HEK293 (cell line): ENCODE results near the gene EBP.
A peak's percentile ranks its signal among the peaks of the same experiment; 100 is the strongest.

Experiments
- CTCF ChIA-PET: fragments of 350-600 bp; formaldehyde crosslinking; extraction: SDS; loops from one replicate; lab custom pipeline; 2021; ENCODE audit warnings: antibody characterized with exemption; lab: Yijun Ruan, JAX
- POLR2A ChIA-PET: fragments of 300-600 bp; formaldehyde crosslinking; extraction: SDS; loops from one replicate; lab custom pipeline; 2020; ENCODE audit warnings: antibody characterized with exemption, inconsistent platforms; lab: Yijun Ruan, JAX
- H3K27ac ChIP-seq: fragments of 200-500 bp; sonication (Bioruptor generic); 2 replicates; pipeline ENCODE4 v1.5.1; 2014; ENCODE audit warnings: low read depth, low read length, control low read depth, inconsistent platforms; ENCODE audit errors: extremely low read depth
- H3K36me3 ChIP-seq, 2 experiments: fragments of 200-500 bp in 1 of 2; sonication (Bioruptor generic) in 1 of 2; 1 replicate in 1 of 2; 2 replicates in 1 of 2; pipeline ENCODE4 v1.5.1; 2014 to 2017; ENCODE audit warnings: inconsistent platforms in 2 of 2, low read length in 2 of 2; ENCODE audit not compliant: control insufficient read depth in 2 of 2, insufficient read depth in 1 of 2
- H3K4me1 ChIP-seq: fragments of 200-500 bp; sonication (Bioruptor generic); 2 replicates; pipeline ENCODE4 v1.5.1; 2014; ENCODE audit warnings: mild to moderate bottlenecking, low read length, inconsistent platforms; ENCODE audit not compliant: control insufficient read depth, insufficient read depth
- H3K4me3 ChIP-seq: 2 replicates; pipeline ENCODE4 v1.5.1; 2011; ENCODE audit warnings: low read depth, mild to moderate bottlenecking, control low read depth, low read length, moderate library complexity
- H3K9me3 ChIP-seq: fragments of 200-500 bp; sonication (Bioruptor generic); 2 replicates; pipeline ENCODE4 v1.5.1; 2014; ENCODE audit warnings: low read depth, low read length, inconsistent platforms; ENCODE audit not compliant: control insufficient read depth, insufficient read depth
- EGR2 ChIP-seq: fragments of 450-650 bp; formaldehyde crosslinking; IDR thresholded peaks from 2 replicates; pipeline ENCODE4 v1.5.1; 2016; ENCODE audit warnings: low read depth, missing biosample characterization, missing genetic modification characterization
- GLIS1 ChIP-seq: fragments of 450-650 bp; formaldehyde crosslinking; IDR thresholded peaks from 2 replicates; pipeline ENCODE4 v1.5.1; 2016; ENCODE audit warnings: missing biosample characterization, missing genetic modification characterization
- IKZF3 ChIP-seq: fragments of 450-650 bp; IDR thresholded peaks from 2 replicates; pipeline ENCODE4 v1.5.0; 2018; ENCODE audit warnings: missing biosample characterization, mild to moderate bottlenecking, missing genetic modification characterization, moderate library complexity
- KLF16 ChIP-seq: fragments of 450-650 bp; formaldehyde crosslinking; IDR thresholded peaks from 2 replicates; pipeline ENCODE4 v1.5.1; 2017; ENCODE audit warnings: missing biosample characterization, missing genetic modification characterization
- KLF7 ChIP-seq: fragments of 450-650 bp; formaldehyde crosslinking; IDR thresholded peaks from 2 replicates; pipeline ENCODE4 v1.5.1; 2016; ENCODE audit warnings: missing biosample characterization, missing genetic modification characterization, borderline replicate concordance
- MYNN ChIP-seq: fragments of 450-650 bp; formaldehyde crosslinking; IDR thresholded peaks from 2 replicates; pipeline ENCODE4 v1.5.1; 2016; ENCODE audit warnings: missing biosample characterization, missing genetic modification characterization, borderline replicate concordance
- TRIM28 ChIP-seq: IDR thresholded peaks from 2 replicates; pipeline ENCODE4 v1.6.1; 2011; ENCODE audit warnings: low read length, control low read depth, borderline replicate concordance
- ZBTB17 ChIP-seq: fragments of 450-650 bp; formaldehyde crosslinking; IDR thresholded peaks from 2 replicates; pipeline ENCODE4 v1.5.1; 2016; ENCODE audit warnings: missing biosample characterization, missing genetic modification characterization
- ZFHX2 ChIP-seq: fragments of 450-650 bp; formaldehyde crosslinking; conservative IDR thresholded peaks from 2 replicates; pipeline ENCODE4 v1.5.1; 2016; ENCODE audit warnings: missing biosample characterization, missing genetic modification characterization
- ZNF10 ChIP-seq: fragments of 450-650 bp; formaldehyde crosslinking; IDR thresholded peaks from 2 replicates; pipeline ENCODE4 v1.5.1; 2017; ENCODE audit warnings: missing biosample characterization, missing genetic modification characterization
- ZNF133 ChIP-seq: fragments of 450-650 bp; formaldehyde crosslinking; IDR thresholded peaks from 2 replicates; pipeline ENCODE4 v1.5.1; 2016; ENCODE audit warnings: missing biosample characterization, missing genetic modification characterization
- ZNF140 ChIP-seq: fragments of 450-650 bp; formaldehyde crosslinking; IDR thresholded peaks from 2 replicates; pipeline ENCODE4 v1.5.1; 2016; ENCODE audit warnings: missing biosample characterization, missing genetic modification characterization
- ZNF169 ChIP-seq: fragments of 450-650 bp; formaldehyde crosslinking; IDR thresholded peaks from 2 replicates; pipeline ENCODE4 v1.5.1; 2016; ENCODE audit warnings: missing biosample characterization, missing genetic modification characterization
- ZNF184 ChIP-seq: fragments of 450-650 bp; IDR thresholded peaks from 2 replicates; pipeline ENCODE4 v1.5.1; 2018; ENCODE audit warnings: missing biosample characterization, mild to moderate bottlenecking, missing genetic modification characterization
- ZNF202 ChIP-seq: fragments of 450-650 bp; formaldehyde crosslinking; IDR thresholded peaks from 2 replicates; pipeline ENCODE4 v1.5.1; 2016; ENCODE audit warnings: missing biosample characterization, missing genetic modification characterization, borderline replicate concordance
- ZNF292 ChIP-seq: fragments of 450-650 bp; formaldehyde crosslinking; IDR thresholded peaks from 2 replicates; pipeline ENCODE4 v1.5.1; 2016; ENCODE audit warnings: low read depth, missing biosample characterization, missing genetic modification characterization, borderline replicate concordance
- ZNF341 ChIP-seq: fragments of 450-650 bp; formaldehyde crosslinking; IDR thresholded peaks from 2 replicates; pipeline ENCODE4; 2016; ENCODE audit warnings: low read depth, missing biosample characterization, missing genetic modification characterization
- ZNF426 ChIP-seq: fragments of 450-650 bp; formaldehyde crosslinking; IDR thresholded peaks from 2 replicates; pipeline ENCODE4 v1.5.1; 2017; ENCODE audit warnings: missing biosample characterization, missing genetic modification characterization, mild to moderate bottlenecking, inconsistent platforms, moderate library complexity
- ZNF530 ChIP-seq: fragments of 450-650 bp; formaldehyde crosslinking; IDR thresholded peaks from 2 replicates; pipeline ENCODE4 v1.5.1; 2016; ENCODE audit warnings: low read depth, missing biosample characterization, missing genetic modification characterization
- ZNF610 ChIP-seq: fragments of 450-650 bp; formaldehyde crosslinking; IDR thresholded peaks from 2 replicates; pipeline ENCODE4 v1.5.1; 2016; ENCODE audit warnings: missing biosample characterization, missing genetic modification characterization, borderline replicate concordance
- ZNF670 ChIP-seq: fragments of 450-650 bp; formaldehyde crosslinking; IDR thresholded peaks from 2 replicates; pipeline ENCODE4 v1.5.1; 2016; ENCODE audit warnings: missing biosample characterization, missing genetic modification characterization, low read depth
- ZNF747 ChIP-seq: fragments of 450-650 bp; formaldehyde crosslinking; IDR thresholded peaks from 2 replicates; pipeline ENCODE4 v1.5.1; 2016; ENCODE audit warnings: missing biosample characterization, missing genetic modification characterization
- ZNF768 ChIP-seq: fragments of 450-650 bp; formaldehyde crosslinking; IDR thresholded peaks from 2 replicates; pipeline ENCODE4 v1.5.1; 2018; ENCODE audit warnings: missing biosample characterization, mild to moderate bottlenecking, missing genetic modification characterization
- ZSCAN30 ChIP-seq: fragments of 450-650 bp; IDR thresholded peaks from 2 replicates; pipeline ENCODE4 v1.5.1; 2018; ENCODE audit warnings: missing biosample characterization, mild to moderate bottlenecking, missing genetic modification characterization, moderate library complexity
- TF ChIP-seq, protein P1 (sequence below): fragments of 450-650 bp; formaldehyde crosslinking; IDR thresholded peaks from 2 replicates; pipeline ENCODE4 v1.5.1; 2016; ENCODE audit warnings: missing biosample characterization, missing genetic modification characterization
- TF ChIP-seq, protein P2 (sequence below): fragments of 450-650 bp; formaldehyde crosslinking; IDR thresholded peaks from 2 replicates; pipeline ENCODE4 v1.5.1; 2017; ENCODE audit warnings: missing biosample characterization, missing genetic modification characterization
- TF ChIP-seq, protein P3 (sequence below): fragments of 450-650 bp; formaldehyde crosslinking; IDR thresholded peaks from 2 replicates; pipeline ENCODE4 v1.5.1; 2016; ENCODE audit warnings: missing biosample characterization, missing genetic modification characterization
- TF ChIP-seq, protein P4 (sequence below): fragments of 450-650 bp; formaldehyde crosslinking; IDR thresholded peaks from 2 replicates; pipeline ENCODE4 v1.5.1; 2016; ENCODE audit warnings: missing biosample characterization, missing genetic modification characterization

EBP gene

DNA sequence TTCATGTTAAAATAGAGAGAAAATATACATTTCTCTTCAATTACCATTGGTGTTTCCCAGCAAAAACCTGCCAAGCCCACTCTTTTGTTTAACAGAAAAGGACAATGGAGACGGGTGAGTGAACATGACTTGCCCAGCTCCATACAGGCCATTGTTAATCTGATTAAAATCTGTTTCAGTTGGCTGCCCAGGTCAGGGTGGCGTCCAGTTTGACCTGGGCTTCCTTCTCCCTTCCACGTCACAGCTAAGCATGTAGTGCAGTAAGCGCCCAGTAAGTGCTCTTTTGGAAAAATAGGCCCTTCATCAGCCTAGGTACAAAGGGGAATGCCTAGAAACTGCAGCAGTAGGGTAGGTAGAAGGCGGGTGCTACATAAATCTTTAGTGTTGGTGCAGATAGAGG is 14.4 kb upstream of the EBP start:
- H3K4me3 ChIP-seq = no peak overlapping the region
- no peak overlapping the region for H3K27ac ChIP-seq
- no peak for TF ChIP-seq ZNF133 (tag by site-specific recombination)
- TF ChIP-seq ZBTB17 (tag by site-specific recombination) = no peak
- TF ChIP-seq ZFHX2 (tag by site-specific recombination) = no peak
- no peak for TF ChIP-seq ZNF184 (tag by site-specific recombination)
- TF ChIP-seq ZNF670 (tag by site-specific recombination) = no peak
- TF ChIP-seq IKZF3 (tag by site-specific recombination) = no peak
- TF ChIP-seq MYNN = no peak
- TF ChIP-seq KLF7 = no peak
- TF ChIP-seq TRIM28 = no peak
- TF ChIP-seq ZNF768 (tag by site-specific recombination) = no peak
- H3K4me1 ChIP-seq = no peaks in the 10 kb centered on the region
- ChIA-PET CTCF (interaction anchor here (0.7 kb wide), 1 partner anchor 13 kb away, joined by 3 read pairs; no protein-coding TSS in a partner anchor), POLR2A (no interaction called here)
- peaks cover 0 to 4% of the 10 kb centered on the region in 2 experiments; a peak in 1 of 3 replicates for H3K36me3 ChIP-seq
- H3K9me3 ChIP-seq = no peaks in the 10 kb centered on the region

DNA sequence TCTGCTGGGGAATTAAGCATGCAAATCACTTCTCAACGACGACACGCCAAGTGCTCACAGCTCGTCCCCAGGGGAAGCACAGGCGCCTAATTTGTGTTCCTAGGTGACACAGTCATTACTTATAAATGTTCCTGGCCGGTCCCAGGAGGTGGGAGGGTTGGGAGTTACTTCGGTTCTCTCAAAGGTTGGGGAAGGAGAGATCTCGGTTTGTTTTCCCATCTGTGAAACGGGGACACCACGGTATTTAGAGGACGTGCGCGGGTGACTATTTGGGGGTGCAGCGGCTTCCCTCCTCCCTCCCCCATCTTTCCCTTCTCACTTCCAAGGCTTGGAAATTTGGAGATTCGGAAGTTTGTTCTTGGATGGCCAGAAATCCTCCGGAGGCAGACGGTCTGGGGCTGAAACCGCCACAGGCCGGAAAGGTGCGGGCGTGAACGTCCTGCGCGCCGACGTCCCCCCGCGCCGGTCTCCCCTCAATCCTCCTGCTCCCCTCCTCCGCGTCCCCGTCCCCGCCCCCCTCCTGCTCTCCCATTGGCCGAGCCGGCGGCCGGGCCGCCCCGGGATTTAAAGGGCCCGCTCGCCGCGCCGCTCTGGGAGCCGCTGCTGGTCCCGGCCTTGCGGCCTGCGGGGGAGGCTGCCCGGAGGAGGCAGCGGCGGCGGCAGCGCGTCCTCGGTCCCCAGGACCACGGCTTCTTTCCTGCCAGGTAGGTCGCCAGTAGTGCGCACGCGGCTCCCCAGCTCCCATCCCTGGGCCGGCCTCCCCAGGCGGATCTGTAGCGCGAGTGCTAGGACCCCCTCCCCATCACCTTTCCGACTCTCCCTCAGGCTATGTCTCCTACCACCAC is 13.0 kb upstream of the EBP start, which contains the start of gene PORCN:
TSS of gene PORCN (plus strand) at position 593 of the 845 bp plus-strand sequence. CDS start 829 bp downstream, outside the sequence.
- Histone ChIP-seq H3K4me3 (peak within 1 kb of the TSS; percentile 65), H3K27ac (no peak within 1 kb of the TSS; the same call in 1 of the 2 replicates), H3K36me3 (peaks cover 0 to 11% of the 10 kb centered on the region in 2 experiments; a peak in 1 of 3 replicates), H3K9me3 (no peaks in the 10 kb centered on the region), H3K4me1 (no peaks in the 10 kb centered on the region)
- ChIA-PET CTCF (no interaction called here), POLR2A (no interaction called here)
- TF ChIP-seq ZNF530 (no peak), ZNF747 (tag by site-specific recombination) (no peak), EGR2 (tag by site-specific recombination) (peak; percentile 25), ZNF610 (no peak), TRIM28 (no peak), IKZF3 (tag by site-specific recombination) (peak; percentile 80), ZNF169 (tag by site-specific recombination) (no peak), ZNF341 (peak; percentile 85), ZNF202 (tag by site-specific recombination) (no peak), ZNF10 (tag by site-specific recombination) (no peak), KLF16 (tag by site-specific recombination) (no peak), ZNF140 (tag by site-specific recombination) (no peak), ZNF292 (no peak), ZSCAN30 (tag by site-specific recombination) (no peak), ZNF426 (tag by site-specific recombination) (no peak), GLIS1 (tag by site-specific recombination) (0 out of 2 replicates have a peak, but pooled peaks have one; percentile 18)
- TF ChIP-seq, protein P1, sequence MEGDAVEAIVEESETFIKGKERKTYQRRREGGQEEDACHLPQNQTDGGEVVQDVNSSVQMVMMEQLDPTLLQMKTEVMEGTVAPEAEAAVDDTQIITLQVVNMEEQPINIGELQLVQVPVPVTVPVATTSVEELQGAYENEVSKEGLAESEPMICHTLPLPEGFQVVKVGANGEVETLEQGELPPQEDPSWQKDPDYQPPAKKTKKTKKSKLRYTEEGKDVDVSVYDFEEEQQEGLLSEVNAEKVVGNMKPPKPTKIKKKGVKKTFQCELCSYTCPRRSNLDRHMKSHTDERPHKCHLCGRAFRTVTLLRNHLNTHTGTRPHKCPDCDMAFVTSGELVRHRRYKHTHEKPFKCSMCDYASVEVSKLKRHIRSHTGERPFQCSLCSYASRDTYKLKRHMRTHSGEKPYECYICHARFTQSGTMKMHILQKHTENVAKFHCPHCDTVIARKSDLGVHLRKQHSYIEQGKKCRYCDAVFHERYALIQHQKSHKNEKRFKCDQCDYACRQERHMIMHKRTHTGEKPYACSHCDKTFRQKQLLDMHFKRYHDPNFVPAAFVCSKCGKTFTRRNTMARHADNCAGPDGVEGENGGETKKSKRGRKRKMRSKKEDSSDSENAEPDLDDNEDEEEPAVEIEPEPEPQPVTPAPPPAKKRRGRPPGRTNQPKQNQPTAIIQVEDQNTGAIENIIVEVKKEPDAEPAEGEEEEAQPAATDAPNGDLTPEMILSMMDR (tag by site-specific recombination) = no peak
- TF ChIP-seq, protein P2, sequence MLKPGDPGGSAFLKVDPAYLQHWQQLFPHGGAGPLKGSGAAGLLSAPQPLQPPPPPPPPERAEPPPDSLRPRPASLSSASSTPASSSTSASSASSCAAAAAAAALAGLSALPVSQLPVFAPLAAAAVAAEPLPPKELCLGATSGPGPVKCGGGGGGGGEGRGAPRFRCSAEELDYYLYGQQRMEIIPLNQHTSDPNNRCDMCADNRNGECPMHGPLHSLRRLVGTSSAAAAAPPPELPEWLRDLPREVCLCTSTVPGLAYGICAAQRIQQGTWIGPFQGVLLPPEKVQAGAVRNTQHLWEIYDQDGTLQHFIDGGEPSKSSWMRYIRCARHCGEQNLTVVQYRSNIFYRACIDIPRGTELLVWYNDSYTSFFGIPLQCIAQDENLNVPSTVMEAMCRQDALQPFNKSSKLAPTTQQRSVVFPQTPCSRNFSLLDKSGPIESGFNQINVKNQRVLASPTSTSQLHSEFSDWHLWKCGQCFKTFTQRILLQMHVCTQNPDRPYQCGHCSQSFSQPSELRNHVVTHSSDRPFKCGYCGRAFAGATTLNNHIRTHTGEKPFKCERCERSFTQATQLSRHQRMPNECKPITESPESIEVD (tag by site-specific recombination) = no peak
- TF ChIP-seq, protein P3, sequence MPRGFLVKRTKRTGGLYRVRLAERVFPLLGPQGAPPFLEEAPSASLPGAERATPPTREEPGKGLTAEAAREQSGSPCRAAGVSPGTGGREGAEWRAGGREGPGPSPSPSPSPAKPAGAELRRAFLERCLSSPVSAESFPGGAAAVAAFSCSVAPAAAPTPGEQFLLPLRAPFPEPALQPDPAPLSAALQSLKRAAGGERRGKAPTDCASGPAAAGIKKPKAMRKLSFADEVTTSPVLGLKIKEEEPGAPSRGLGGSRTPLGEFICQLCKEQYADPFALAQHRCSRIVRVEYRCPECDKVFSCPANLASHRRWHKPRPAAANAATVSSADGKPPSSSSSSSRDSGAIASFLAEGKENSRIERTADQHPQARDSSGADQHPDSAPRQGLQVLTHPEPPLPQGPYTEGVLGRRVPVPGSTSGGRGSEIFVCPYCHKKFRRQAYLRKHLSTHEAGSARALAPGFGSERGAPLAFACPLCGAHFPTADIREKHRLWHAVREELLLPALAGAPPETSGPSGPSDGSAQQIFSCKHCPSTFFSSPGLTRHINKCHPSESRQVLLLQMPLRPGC (tag by site-specific recombination) = no peak
- TF ChIP-seq, protein P4, sequence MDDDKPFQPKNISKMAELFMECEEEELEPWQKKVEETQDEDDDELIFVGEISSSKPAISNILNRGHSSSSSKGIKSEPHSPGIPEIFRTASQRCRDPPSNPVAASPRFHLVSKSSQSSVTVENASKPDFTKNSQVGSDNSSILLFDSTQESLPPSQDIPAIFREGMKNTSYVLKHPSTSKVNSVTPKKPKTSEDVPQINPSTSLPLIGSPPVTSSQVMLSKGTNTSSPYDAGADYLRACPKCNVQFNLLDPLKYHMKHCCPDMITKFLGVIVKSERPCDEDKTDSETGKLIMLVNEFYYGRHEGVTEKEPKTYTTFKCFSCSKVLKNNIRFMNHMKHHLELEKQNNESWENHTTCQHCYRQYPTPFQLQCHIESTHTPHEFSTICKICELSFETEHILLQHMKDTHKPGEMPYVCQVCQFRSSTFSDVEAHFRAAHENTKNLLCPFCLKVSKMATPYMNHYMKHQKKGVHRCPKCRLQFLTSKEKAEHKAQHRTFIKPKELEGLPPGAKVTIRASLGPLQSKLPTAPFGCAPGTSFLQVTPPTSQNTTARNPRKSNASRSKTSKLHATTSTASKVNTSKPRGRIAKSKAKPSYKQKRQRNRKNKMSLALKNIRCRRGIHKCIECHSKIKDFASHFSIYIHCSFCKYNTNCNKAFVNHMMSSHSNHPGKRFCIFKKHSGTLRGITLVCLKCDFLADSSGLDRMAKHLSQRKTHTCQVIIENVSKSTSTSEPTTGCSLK (tag by site-specific recombination) = no peak
